SK-N-SH treated with all-trans-retinoic acid at 6 μM for 48 hours (cell line): ENCODE measurements around the gene PARVG.

ENCODE experiments used
- ATAC-seq: fragments of 200-7000 bp; cut with Tn5 transposase; 3 replicates; pipeline ENCODE4 v1.9.1; 2020; ENCODE audit warnings: mild to moderate bottlenecking, moderate library complexity
- ARNTL ChIP-seq: fragments of 450-650 bp; formaldehyde crosslinking; IDR thresholded peaks from 2 replicates; pipeline ENCODE4 v1.5.0; 2020; ENCODE audit warnings: low read depth, mild to moderate bottlenecking, moderate library complexity, borderline replicate concordance
- BACH2 ChIP-seq: fragments of 250-450 bp; sonication (Bioruptor Pico); IDR thresholded peaks from 2 replicates; pipeline ENCODE4 v1.9.0; 2021; ENCODE audit warnings: mild to moderate bottlenecking, borderline replicate concordance
- CREB5 ChIP-seq: fragments of 250-450 bp; sonication (Bioruptor Pico); IDR thresholded peaks from 2 replicates; pipeline ENCODE4 v1.5.1; 2020; ENCODE audit warnings: low read depth, mild to moderate bottlenecking, moderate library complexity
- CSDC2 ChIP-seq: fragments of 250-450 bp; sonication (Bioruptor Pico); IDR thresholded peaks from 2 replicates; pipeline ENCODE4 v1.5.0; 2020; ENCODE audit warnings: mild to moderate bottlenecking, moderate library complexity
- ESRRG ChIP-seq: fragments of 250-450 bp; sonication (Bioruptor Pico); IDR thresholded peaks from 2 replicates; pipeline ENCODE4 v1.6.1; 2021; ENCODE audit warnings: mild to moderate bottlenecking
- GLIS3 ChIP-seq: fragments of 250-450 bp; sonication (Bioruptor Pico); IDR thresholded peaks from 2 replicates; pipeline ENCODE4 v1.5.0; 2020; ENCODE audit warnings: mild to moderate bottlenecking, moderate library complexity
- ISL1 ChIP-seq: fragments of 250-450 bp; sonication (Bioruptor Pico); IDR thresholded peaks from 2 replicates; pipeline ENCODE4 v2.1.2; 2022; ENCODE audit warnings: mild to moderate bottlenecking, moderate library complexity
- OSR1 ChIP-seq: fragments of 250-450 bp; sonication (Bioruptor Pico); IDR thresholded peaks from 2 replicates; pipeline ENCODE4 v1.8.0; 2022; ENCODE audit warnings: moderate library complexity, mild to moderate bottlenecking, inconsistent platforms
- PATZ1 ChIP-seq: fragments of 250-450 bp; sonication (Bioruptor Pico); IDR thresholded peaks from 2 replicates; pipeline ENCODE4 v1.8.0; 2020; ENCODE audit warnings: mild to moderate bottlenecking, moderate library complexity, borderline replicate concordance
- POU6F1 ChIP-seq: fragments of 250-450 bp; sonication (Bioruptor Pico); IDR thresholded peaks from 2 replicates; pipeline ENCODE4 v1.8.0; 2021; ENCODE audit warnings: low read depth, mild to moderate bottlenecking, moderate library complexity, borderline replicate concordance
- PPARA ChIP-seq: fragments of 250-450 bp; sonication (Bioruptor Pico); IDR thresholded peaks from 2 replicates; pipeline ENCODE4 v1.5.0; 2020; ENCODE audit warnings: mild to moderate bottlenecking, borderline replicate concordance
- RARB ChIP-seq: fragments of 250-450 bp; sonication (Bioruptor Pico); IDR thresholded peaks from 2 replicates; pipeline ENCODE4 v1.8.0; 2021; ENCODE audit warnings: mild to moderate bottlenecking, moderate library complexity
- SNAI2 ChIP-seq: fragments of 250-450 bp; sonication (Bioruptor Pico); IDR thresholded peaks from 2 replicates; pipeline ENCODE4 v1.5.0; 2020; ENCODE audit warnings: mild to moderate bottlenecking, moderate library complexity
- TCF4 ChIP-seq: fragments of 250-450 bp; sonication (Bioruptor Pico); IDR thresholded peaks from 2 replicates; pipeline ENCODE4 v1.8.0; 2021; ENCODE audit warnings: mild to moderate bottlenecking, moderate library complexity, borderline replicate concordance
- TOX ChIP-seq: fragments of 250-450 bp; sonication (Bioruptor Pico); IDR thresholded peaks from 2 replicates; pipeline ENCODE4 v1.8.0; 2021; ENCODE audit warnings: mild to moderate bottlenecking, moderate library complexity, borderline replicate concordance
- ZC3H10 ChIP-seq: fragments of 250-450 bp; sonication (Bioruptor Pico); IDR thresholded peaks from 2 replicates; pipeline ENCODE4 v1.5.1; 2021; ENCODE audit warnings: mild to moderate bottlenecking, moderate library complexity
- ZFP30 ChIP-seq: fragments of 450-650 bp; formaldehyde crosslinking; IDR thresholded peaks from 2 replicates; pipeline ENCODE4 v1.5.0; 2022; ENCODE audit warnings: mild to moderate bottlenecking, moderate library complexity
- ZNF565 ChIP-seq: fragments of 450-650 bp; formaldehyde crosslinking; conservative IDR thresholded peaks from 2 replicates; pipeline ENCODE4 v1.5.0; 2020; ENCODE audit warnings: low read depth, mild to moderate bottlenecking, moderate library complexity
- ZNF70 ChIP-seq: fragments of 450-650 bp; formaldehyde crosslinking; IDR thresholded peaks from 2 replicates; pipeline ENCODE4 v1.5.0; 2020; ENCODE audit warnings: mild to moderate bottlenecking, moderate library complexity
- TF ChIP-seq, protein P1 (sequence below): fragments of 250-450 bp; sonication (Bioruptor Pico); IDR thresholded peaks from 2 replicates; pipeline ENCODE4 v1.5.0; 2020; ENCODE audit warnings: mild to moderate bottlenecking, moderate library complexity
- TF ChIP-seq, protein P2 (sequence below): fragments of 250-450 bp; sonication (Bioruptor Pico); IDR thresholded peaks from 2 replicates; pipeline ENCODE4 v1.5.1; 2021; ENCODE audit warnings: mild to moderate bottlenecking, moderate library complexity

PARVG gene

GRCh38 chr22:44136112-44136511 lies 44.6 kb upstream of the PARVG start:
- TF ChIP-seq ZNF70 (CRISPR knock-in tag) (no peak), ESRRG (CRISPR knock-in tag) (no peak), ISL1 (no peak)
- no peak for ATAC-seq

GRCh38 chr22:44136786-44137185 lies 43.9 kb upstream of the PARVG start:
- TF ChIP-seq TCF4 (CRISPR knock-in tag), result no peak
- TF ChIP-seq CSDC2 (CRISPR knock-in tag), result no peak
- no peak for TF ChIP-seq BACH2 (CRISPR knock-in tag)
- no peak for TF ChIP-seq ARNTL
- no peak for TF ChIP-seq CREB5 (CRISPR knock-in tag)
- TF ChIP-seq ESRRG (CRISPR knock-in tag), result no peak
- TF ChIP-seq POU6F1 (CRISPR knock-in tag), result no peak
- TF ChIP-seq ZC3H10 (CRISPR knock-in tag), result no peak
- no peak for TF ChIP-seq ISL1
- TF ChIP-seq GLIS3 (CRISPR knock-in tag), result no peak
- TF ChIP-seq RARB (CRISPR knock-in tag), result no peak
- no peak for TF ChIP-seq ZNF565 (CRISPR knock-in tag)
- TF ChIP-seq PATZ1 (CRISPR knock-in tag), result no peak
- no peak for TF ChIP-seq PPARA (CRISPR knock-in tag)
- no peak for TF ChIP-seq ZNF70 (CRISPR knock-in tag)
- no peak for TF ChIP-seq OSR1 (CRISPR knock-in tag)
- no peak for TF ChIP-seq TOX (CRISPR knock-in tag)
- TF ChIP-seq ZFP30, result no peak
- TF ChIP-seq, protein P1, sequence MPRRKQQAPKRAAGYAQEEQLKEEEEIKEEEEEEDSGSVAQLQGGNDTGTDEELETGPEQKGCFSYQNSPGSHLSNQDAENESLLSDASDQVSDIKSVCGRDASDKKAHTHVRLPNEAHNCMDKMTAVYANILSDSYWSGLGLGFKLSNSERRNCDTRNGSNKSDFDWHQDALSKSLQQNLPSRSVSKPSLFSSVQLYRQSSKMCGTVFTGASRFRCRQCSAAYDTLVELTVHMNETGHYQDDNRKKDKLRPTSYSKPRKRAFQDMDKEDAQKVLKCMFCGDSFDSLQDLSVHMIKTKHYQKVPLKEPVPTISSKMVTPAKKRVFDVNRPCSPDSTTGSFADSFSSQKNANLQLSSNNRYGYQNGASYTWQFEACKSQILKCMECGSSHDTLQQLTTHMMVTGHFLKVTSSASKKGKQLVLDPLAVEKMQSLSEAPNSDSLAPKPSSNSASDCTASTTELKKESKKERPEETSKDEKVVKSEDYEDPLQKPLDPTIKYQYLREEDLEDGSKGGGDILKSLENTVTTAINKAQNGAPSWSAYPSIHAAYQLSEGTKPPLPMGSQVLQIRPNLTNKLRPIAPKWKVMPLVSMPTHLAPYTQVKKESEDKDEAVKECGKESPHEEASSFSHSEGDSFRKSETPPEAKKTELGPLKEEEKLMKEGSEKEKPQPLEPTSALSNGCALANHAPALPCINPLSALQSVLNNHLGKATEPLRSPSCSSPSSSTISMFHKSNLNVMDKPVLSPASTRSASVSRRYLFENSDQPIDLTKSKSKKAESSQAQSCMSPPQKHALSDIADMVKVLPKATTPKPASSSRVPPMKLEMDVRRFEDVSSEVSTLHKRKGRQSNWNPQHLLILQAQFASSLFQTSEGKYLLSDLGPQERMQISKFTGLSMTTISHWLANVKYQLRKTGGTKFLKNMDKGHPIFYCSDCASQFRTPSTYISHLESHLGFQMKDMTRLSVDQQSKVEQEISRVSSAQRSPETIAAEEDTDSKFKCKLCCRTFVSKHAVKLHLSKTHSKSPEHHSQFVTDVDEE (CRISPR knock-in tag), result no peak
- TF ChIP-seq, protein P2, sequence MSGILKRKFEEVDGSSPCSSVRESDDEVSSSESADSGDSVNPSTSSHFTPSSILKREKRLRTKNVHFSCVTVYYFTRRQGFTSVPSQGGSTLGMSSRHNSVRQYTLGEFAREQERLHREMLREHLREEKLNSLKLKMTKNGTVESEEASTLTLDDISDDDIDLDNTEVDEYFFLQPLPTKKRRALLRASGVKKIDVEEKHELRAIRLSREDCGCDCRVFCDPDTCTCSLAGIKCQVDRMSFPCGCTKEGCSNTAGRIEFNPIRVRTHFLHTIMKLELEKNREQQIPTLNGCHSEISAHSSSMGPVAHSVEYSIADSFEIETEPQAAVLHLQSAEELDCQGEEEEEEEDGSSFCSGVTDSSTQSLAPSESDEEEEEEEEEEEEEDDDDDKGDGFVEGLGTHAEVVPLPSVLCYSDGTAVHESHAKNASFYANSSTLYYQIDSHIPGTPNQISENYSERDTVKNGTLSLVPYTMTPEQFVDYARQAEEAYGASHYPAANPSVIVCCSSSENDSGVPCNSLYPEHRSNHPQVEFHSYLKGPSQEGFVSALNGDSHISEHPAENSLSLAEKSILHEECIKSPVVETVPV, result no peak
- no peak for ATAC-seq

DNA sequence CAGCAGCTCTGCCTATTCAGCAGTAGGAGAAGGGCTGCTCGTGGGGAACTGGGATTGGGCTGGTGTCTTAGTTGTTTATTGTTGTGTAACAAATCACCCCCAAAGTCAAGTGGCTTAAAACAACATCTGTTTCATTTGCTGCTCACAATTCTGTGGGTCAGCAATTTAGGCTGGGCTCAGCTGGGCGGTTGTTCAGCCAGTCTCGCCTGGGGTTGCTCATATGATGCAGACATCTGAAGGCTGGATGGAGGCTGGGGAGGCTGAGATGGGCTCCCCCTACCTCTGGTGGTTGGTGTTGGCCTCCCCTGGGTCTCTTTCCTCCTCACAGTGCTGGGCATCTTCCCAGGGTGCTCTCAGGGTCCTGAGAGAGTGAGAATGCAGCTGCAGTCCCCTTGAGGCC lies 43.3 kb upstream of the PARVG start:
- no peak for ATAC-seq
- TF ChIP-seq ZNF565 (CRISPR knock-in tag) (no peak), RARB (CRISPR knock-in tag) (no peak), ARNTL (no peak), ZFP30 (no peak), ZNF70 (CRISPR knock-in tag) (no peak), SNAI2 (CRISPR knock-in tag) (no peak), PATZ1 (CRISPR knock-in tag) (no peak), PPARA (CRISPR knock-in tag) (no peak), BACH2 (CRISPR knock-in tag) (no peak), TOX (CRISPR knock-in tag) (no peak), GLIS3 (CRISPR knock-in tag) (no peak)
- TF ChIP-seq, protein P2, result no peak
- TF ChIP-seq, protein P1 (CRISPR knock-in tag), result no peak
